ENCODE results near the gene GLMN.

The GLMN gene

GRCh38 chr1:92230736-92231135 lies 68.1 kb downstream of the GLMN start:
- no peaks in the 10 kb centered on the region for H3K9me3 ChIP-seq (ENCODE audit: control insufficient read depth in 1 of 2, low read length in 2 of 2)
- no peaks in the 10 kb centered on the region for H3K4me1 ChIP-seq (ENCODE audit: control insufficient read depth in 1 of 2, insufficient read depth in 2 of 2, low read length in 2 of 2)
- no peaks in the 10 kb centered on the region for H3K36me3 ChIP-seq (ENCODE audit: control insufficient read depth in 1 of 2, insufficient read depth in 2 of 2, low read length in 2 of 2)
- no peak overlapping the region for H3K27ac ChIP-seq (ENCODE audit: low read length)
- no peaks in the 10 kb centered on the region for H3K27me3 ChIP-seq (ENCODE audit: low read depth, low read length)
- no peak overlapping the region for H3K4me3 ChIP-seq (ENCODE audit: low read depth in 1 of 2, low read length in 2 of 2)

- Histone ChIP-seq H3K36me3 (ENCODE audit: control insufficient read depth in 1 of 2, insufficient read depth in 2 of 2, low read length in 2 of 2) (no peaks in the 10 kb centered on the region), H3K4me1 (ENCODE audit: control insufficient read depth in 1 of 2, insufficient read depth in 2 of 2, low read length in 2 of 2) (no peaks in the 10 kb centered on the region), H3K9me3 (ENCODE audit: control insufficient read depth in 1 of 2, low read length in 2 of 2) (no peaks in the 10 kb centered on the region), H3K27ac (ENCODE audit: low read length) (no peak overlapping the region), H3K4me3 (ENCODE audit: low read depth in 1 of 2, low read length in 2 of 2) (no peak overlapping the region), H3K27me3 (ENCODE audit: low read depth, low read length) (no peaks in the 10 kb centered on the region)
These were observed 70.4 kb downstream of the GLMN start for GRCh38 chr1:92228401-92228800.

DNA sequence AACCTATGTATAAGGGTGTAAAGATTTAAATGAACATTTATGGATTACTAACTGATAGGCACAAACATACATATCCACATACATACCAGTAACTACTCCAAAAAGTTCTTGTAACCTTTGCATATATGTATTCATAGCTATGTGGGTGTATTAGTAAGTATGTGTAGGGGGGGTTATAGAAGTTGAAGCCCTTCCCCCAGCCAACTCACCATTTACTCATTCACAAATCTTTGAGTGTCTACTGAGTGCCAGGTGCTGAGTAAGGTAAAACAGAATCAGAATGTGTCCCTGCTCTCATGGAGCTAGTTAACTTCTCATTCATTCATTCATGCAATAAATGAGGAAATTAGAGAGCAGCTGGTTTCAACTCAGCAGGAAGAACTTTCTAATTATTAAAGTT lies 79.8 kb downstream of the GLMN start:
- no peak overlapping the region for H3K4me3 ChIP-seq (ENCODE audit: low read depth in 1 of 2, low read length in 2 of 2)
- H3K36me3 ChIP-seq (ENCODE audit: control insufficient read depth in 1 of 2, insufficient read depth in 2 of 2, low read length in 2 of 2): no peaks in the 10 kb centered on the region
- H3K4me1 ChIP-seq (ENCODE audit: control insufficient read depth in 1 of 2, insufficient read depth in 2 of 2, low read length in 2 of 2): no peaks in the 10 kb centered on the region
- no peaks in the 10 kb centered on the region for H3K9me3 ChIP-seq (ENCODE audit: control insufficient read depth in 1 of 2, low read length in 2 of 2)
- no peaks in the 10 kb centered on the region for H3K27me3 ChIP-seq (ENCODE audit: low read depth, low read length)
- no peak overlapping the region for H3K27ac ChIP-seq (ENCODE audit: low read length)

GRCh38 chr1:92218559-92218958 lies 80.2 kb downstream of the GLMN start:
- Histone ChIP-seq H3K4me3 (ENCODE audit: low read depth in 1 of 2, low read length in 2 of 2) (no peak overlapping the region), H3K36me3 (ENCODE audit: control insufficient read depth in 1 of 2, insufficient read depth in 2 of 2, low read length in 2 of 2) (no peaks in the 10 kb centered on the region), H3K9me3 (ENCODE audit: control insufficient read depth in 1 of 2, low read length in 2 of 2) (no peaks in the 10 kb centered on the region), H3K4me1 (ENCODE audit: control insufficient read depth in 1 of 2, insufficient read depth in 2 of 2, low read length in 2 of 2) (no peaks in the 10 kb centered on the region), H3K27ac (ENCODE audit: low read length) (no peak overlapping the region), H3K27me3 (ENCODE audit: low read depth, low read length) (no peaks in the 10 kb centered on the region)

GRCh38 chr1:92217721-92218120 lies 81.1 kb downstream of the GLMN start, which contains the start of gene C1orf146:
TSS of gene C1orf146 (plus strand) at chr1:92217915. CDS start at chr1:92231421, 13,506 bp downstream.
- Histone ChIP-seq H3K9me3 (ENCODE audit: control insufficient read depth in 1 of 2, low read length in 2 of 2) (no peaks in the 10 kb centered on the region), H3K36me3 (ENCODE audit: control insufficient read depth in 1 of 2, insufficient read depth in 2 of 2, low read length in 2 of 2) (no peaks in the 10 kb centered on the region), H3K4me3 (ENCODE audit: low read depth in 1 of 2, low read length in 2 of 2) (no peak within 1 kb of the TSS), H3K4me1 (ENCODE audit: control insufficient read depth in 1 of 2, insufficient read depth in 2 of 2, low read length in 2 of 2) (no peaks in the 10 kb centered on the region), H3K27ac (ENCODE audit: low read length) (no peak within 1 kb of the TSS), H3K27me3 (ENCODE audit: low read depth, low read length) (no peaks in the 10 kb centered on the region)

- H3K27ac ChIP-seq (ENCODE audit: low read length): no peak overlapping the region
- no peaks in the 10 kb centered on the region for H3K36me3 ChIP-seq (ENCODE audit: control insufficient read depth in 1 of 2, insufficient read depth in 2 of 2, low read length in 2 of 2)
These were observed 87.6 kb downstream of the GLMN start for GRCh38 chr1:92211166-92211565.

GRCh38 chr1:92210701-92211100 lies 88.1 kb downstream of the GLMN start:
- no peak overlapping the region for H3K4me3 ChIP-seq (ENCODE audit: low read depth in 1 of 2, low read length in 2 of 2)
- H3K36me3 ChIP-seq (ENCODE audit: control insufficient read depth in 1 of 2, insufficient read depth in 2 of 2, low read length in 2 of 2): no peaks in the 10 kb centered on the region
- no peaks in the 10 kb centered on the region for H3K4me1 ChIP-seq (ENCODE audit: control insufficient read depth in 1 of 2, insufficient read depth in 2 of 2, low read length in 2 of 2)
- no peak overlapping the region for H3K27ac ChIP-seq (ENCODE audit: low read length)
- H3K27me3 ChIP-seq (ENCODE audit: low read depth, low read length): no peaks in the 10 kb centered on the region
- H3K9me3 ChIP-seq (ENCODE audit: control insufficient read depth in 1 of 2, low read length in 2 of 2): peaks cover 0 to 3% of the 10 kb centered on the region in 2 donors

More at GRCh38 chr1:92211166-92211565, 87.6 kb downstream of the GLMN start:
- no peaks in the 10 kb centered on the region for H3K27me3 ChIP-seq (ENCODE audit: low read depth, low read length)
- no peaks in the 10 kb centered on the region for H3K4me1 ChIP-seq (ENCODE audit: control insufficient read depth in 1 of 2, insufficient read depth in 2 of 2, low read length in 2 of 2)
- no peak overlapping the region for H3K4me3 ChIP-seq (ENCODE audit: low read depth in 1 of 2, low read length in 2 of 2)
- peaks cover 0 to 3% of the 10 kb centered on the region in 2 donors for H3K9me3 ChIP-seq (ENCODE audit: control insufficient read depth in 1 of 2, low read length in 2 of 2)

- no peaks in the 10 kb centered on the region for H3K36me3 ChIP-seq (ENCODE audit: control insufficient read depth in 1 of 2, insufficient read depth in 2 of 2, low read length in 2 of 2)
- H3K9me3 ChIP-seq (ENCODE audit: control insufficient read depth in 1 of 2, low read length in 2 of 2): peaks cover 0 to 3% of the 10 kb centered on the region in 2 donors
- H3K27ac ChIP-seq (ENCODE audit: low read length): no peak overlapping the region
- H3K4me1 ChIP-seq (ENCODE audit: control insufficient read depth in 1 of 2, insufficient read depth in 2 of 2, low read length in 2 of 2): no peaks in the 10 kb centered on the region
- H3K27me3 ChIP-seq (ENCODE audit: low read depth, low read length): no peaks in the 10 kb centered on the region
- H3K4me3 ChIP-seq (ENCODE audit: low read depth in 1 of 2, low read length in 2 of 2): no peak overlapping the region
These were observed 95.7 kb downstream of the GLMN start for GRCh38 chr1:92203105-92203504.

DNA sequence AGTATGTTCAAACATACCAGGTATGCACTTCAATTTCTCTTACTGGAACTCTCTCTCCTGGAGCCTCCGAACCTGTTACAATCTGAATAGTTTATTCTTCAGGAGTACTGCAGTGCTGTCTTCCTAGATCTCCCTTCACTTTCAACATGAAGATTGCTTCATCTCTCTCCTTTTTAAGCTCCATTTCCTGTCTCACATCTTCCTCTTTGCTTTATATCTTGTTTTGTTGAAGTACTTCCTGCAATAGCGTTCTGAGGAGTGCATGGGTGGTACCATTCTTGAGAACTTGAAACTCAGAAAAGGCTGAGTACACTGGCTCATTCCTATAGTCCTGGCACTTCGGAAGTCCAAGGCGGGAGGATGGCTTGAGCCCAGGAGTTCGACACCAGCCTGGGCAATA lies 96.8 kb downstream of the GLMN start:
- no peaks in the 10 kb centered on the region for H3K4me1 ChIP-seq (ENCODE audit: control insufficient read depth in 1 of 2, insufficient read depth in 2 of 2, low read length in 2 of 2)
- H3K36me3 ChIP-seq (ENCODE audit: control insufficient read depth in 1 of 2, insufficient read depth in 2 of 2, low read length in 2 of 2): no peaks in the 10 kb centered on the region
- no peak overlapping the region for H3K27ac ChIP-seq (ENCODE audit: low read length)
- peaks cover 0 to 3% of the 10 kb centered on the region in 2 donors for H3K9me3 ChIP-seq (ENCODE audit: control insufficient read depth in 1 of 2, low read length in 2 of 2)
- H3K27me3 ChIP-seq (ENCODE audit: low read depth, low read length): no peaks in the 10 kb centered on the region
- no peak overlapping the region for H3K4me3 ChIP-seq (ENCODE audit: low read depth in 1 of 2, low read length in 2 of 2)

Measured in muscle layer of duodenum (tissue), 2 donors.